HL-60/S4 (cell line): ENCODE measurements around the gene KRT83.
"Not testable (repeated sequence)": the region's sequence is repeated elsewhere in the genome, so short reads cannot be mapped to it uniquely, and the experiment has no call there.

Experiments used
- in situ Hi-C: fragments of 300-500 bp; cut with MboI; formaldehyde crosslinking; loops from 2 replicates; pipeline ENCODE4 v1.14.3; 2022; ENCODE audit warnings: low sequenced_read_pairs

Gene KRT83

GRCh38 chr12:52354200-52354599, 33.0 kb upstream of the KRT83 start:
- in situ Hi-C loops, result no loop called here

GRCh38 chr12:52353766-52354165, 32.6 kb upstream of the KRT83 start:
- in situ Hi-C loops, result no loop called here

GRCh38 chr12:52352951-52353350, 31.8 kb upstream of the KRT83 start:
- in situ Hi-C loops, result no loop called here

- in situ Hi-C loops, result no loop called here
These were observed 30.2 kb upstream of the KRT83 start for GRCh38 chr12:52351196-52352059.

GRCh38 chr12:52350786-52351185, 29.6 kb upstream of the KRT83 start:
- in situ Hi-C loops, result no loop called here

DNA sequence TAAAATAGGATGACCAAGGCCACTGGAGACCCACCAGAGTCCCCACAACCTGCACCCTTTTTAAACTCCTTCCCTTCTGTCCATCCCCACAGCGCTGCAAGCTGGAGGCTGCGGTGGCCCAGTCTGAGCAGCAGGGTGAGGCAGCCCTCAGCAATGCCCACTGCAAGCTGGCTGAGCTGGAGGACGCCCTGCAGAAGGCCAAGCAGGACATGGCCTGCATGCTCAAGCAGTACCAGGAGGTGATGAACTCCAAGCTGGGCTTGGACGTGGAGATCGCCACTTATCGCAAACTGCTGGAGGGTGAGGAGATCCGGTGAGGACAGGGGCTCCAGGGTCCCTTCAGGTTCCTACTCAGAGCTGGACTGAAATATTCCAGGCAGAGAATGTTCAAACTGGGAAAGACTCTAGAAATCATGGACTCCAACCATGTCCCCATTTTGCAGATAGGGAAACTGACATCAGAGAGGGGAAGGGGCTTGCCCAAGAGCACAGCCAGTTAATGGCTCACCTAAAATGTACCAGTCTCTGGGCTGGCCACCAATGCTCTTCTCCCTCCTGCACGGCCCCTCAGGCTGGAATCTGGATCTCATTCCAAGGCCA, 28.9 kb upstream of the KRT83 start:
- in situ Hi-C loops, result no loop called here

DNA sequence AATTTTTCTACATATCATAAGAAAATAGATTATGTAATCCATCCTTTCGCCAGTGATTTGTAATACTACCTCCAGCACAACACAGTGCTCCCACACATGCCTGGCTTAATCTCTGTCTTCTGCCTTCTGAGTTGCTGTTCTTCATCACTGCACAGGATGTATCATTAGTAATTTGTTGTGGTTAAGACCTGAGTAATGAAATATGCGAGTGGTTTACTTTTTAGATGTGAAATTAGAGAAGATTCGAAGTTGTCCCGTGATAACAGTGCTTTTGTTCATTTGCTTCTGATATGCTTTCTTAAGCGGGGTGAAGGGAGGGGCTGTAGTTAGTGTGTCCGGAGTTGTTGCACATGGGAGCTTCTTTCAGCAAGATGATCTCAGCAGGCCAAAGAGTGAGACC, 28.0 kb upstream of the KRT83 start:
- in situ Hi-C loops, result no loop called here

DNA sequence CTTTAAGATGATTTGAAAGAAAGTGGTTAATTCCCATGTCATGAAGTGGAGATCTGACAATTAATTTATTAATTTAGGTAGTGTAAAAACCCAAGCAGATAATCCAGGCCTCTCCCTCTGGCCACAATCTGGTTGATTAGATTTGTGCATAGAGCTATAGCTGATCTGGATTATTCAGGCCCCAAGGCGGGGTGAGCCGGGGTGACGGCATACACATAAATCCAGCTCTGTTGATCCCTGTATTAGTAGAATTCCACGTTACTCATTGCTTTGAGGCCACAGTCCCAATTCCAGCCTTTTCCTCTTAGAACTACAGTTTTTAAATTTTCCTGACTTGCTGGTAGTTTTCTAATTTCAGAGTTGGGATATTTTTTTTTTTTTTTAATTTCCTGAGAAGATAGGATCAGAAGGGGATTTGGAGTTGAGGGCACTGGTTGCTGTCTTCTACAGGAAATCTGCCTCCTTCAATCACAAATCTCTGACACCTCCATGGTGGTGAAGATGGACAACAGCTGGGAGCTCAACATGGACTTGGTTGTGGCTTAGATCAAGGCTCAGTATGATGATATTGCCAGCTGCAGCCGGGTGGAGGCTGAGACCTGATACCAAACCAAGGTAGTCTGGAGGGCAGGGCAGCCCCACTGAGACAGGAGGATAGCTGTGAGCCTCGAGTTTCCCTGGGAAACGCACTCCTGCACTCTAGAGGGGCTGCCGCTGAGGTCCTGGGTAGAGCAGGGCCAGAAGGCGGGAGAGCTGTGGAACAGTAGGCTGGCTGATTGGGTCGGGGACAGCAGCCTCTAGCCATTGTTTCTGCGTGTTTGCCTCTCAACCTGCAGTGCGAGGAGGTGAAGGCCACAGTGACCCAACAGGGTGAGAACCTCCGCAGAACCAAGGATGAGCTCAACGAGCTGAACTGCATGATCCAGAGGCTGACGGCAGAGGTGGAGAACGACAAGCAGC, 26.6 kb upstream of the KRT83 start:
- in situ Hi-C loops, result no loop called here

DNA sequence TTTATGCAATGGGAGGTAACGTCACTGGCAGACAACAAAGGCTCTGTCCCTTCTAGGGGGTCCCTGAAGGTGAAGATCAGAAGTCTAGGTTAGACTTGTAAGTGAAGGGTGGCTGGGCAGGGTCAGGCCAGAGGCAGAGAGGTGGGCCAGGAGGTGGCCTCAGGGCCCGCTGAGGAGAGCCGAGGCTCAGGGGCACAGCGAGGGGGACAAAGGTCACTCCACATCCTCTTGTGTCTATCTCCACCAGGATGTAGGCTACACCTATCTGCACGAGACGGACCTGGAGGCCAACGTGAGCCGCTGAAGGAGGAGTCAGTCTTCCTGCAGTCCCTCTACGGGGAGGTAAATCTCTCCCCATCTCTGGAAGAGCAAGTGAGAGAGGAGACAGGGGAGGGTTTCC, 25.8 kb upstream of the KRT83 start:
- in situ Hi-C loops, result no loop called here

GRCh38 chr12:52346593-52346992, 25.4 kb upstream of the KRT83 start:
- in situ Hi-C loops, result no loop called here

DNA sequence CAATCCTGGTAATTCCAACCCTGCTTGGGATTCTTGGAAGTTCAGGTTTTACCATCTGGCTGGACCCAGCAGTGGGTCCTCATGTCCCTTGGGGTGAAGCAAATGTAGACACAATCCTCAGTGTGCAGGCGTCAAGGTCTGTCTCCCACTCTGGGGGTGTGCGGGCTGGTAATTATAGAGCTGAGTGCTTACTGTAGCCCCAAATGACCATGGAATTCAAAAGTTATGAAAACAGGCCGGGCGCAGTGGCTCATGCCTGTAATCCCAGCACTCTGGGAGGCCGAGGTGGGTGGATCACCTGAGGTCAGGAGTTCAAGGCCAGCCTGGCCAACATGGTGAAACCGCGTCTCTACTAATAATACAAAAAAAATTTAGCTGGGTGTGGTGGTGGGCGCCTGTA, 23.8 kb upstream of the KRT83 start:
- in situ Hi-C loops, result not testable (repeated sequence)

DNA sequence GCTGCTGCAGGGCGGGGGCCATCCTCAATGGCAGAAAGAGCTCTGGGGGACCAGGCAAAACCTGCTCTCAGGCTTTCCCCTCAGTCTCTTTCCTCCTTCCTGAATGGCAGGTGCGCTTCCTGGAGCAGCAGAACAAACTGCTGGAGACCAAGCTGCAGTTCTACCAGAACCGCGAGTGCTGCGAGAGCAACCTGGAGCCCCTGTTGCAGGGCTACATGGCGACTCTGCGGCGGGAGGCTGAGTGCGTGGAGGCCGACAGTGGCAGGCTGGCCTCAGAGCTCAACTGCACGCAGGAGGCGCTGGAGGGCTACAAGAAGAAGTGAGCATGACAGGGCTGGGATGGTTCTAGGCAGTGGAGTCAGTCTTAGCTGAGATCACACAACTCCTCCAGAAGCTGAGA, 22.9 kb upstream of the KRT83 start:
- in situ Hi-C loops, result no loop called here

DNA sequence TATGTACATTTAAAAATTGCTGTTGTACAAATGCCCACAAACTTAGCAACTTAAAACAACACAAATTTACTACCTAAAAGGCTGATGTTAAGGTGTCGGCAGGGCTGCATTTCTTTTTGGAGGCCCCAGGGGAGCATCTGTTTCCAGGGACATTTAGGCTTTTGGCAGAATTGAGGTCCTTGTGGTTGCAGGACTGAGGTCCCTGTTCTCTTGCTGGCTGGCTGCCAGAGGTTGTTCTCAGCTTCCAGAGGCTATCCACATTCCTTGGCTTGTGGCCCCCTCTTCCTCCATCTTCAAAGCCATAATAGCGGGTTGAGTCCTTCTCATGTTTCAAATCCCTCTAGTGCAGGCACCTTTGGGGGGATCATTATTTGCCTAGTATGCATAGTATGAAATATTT, 22.4 kb upstream of the KRT83 start:
- in situ Hi-C loops, result no loop called here

DNA sequence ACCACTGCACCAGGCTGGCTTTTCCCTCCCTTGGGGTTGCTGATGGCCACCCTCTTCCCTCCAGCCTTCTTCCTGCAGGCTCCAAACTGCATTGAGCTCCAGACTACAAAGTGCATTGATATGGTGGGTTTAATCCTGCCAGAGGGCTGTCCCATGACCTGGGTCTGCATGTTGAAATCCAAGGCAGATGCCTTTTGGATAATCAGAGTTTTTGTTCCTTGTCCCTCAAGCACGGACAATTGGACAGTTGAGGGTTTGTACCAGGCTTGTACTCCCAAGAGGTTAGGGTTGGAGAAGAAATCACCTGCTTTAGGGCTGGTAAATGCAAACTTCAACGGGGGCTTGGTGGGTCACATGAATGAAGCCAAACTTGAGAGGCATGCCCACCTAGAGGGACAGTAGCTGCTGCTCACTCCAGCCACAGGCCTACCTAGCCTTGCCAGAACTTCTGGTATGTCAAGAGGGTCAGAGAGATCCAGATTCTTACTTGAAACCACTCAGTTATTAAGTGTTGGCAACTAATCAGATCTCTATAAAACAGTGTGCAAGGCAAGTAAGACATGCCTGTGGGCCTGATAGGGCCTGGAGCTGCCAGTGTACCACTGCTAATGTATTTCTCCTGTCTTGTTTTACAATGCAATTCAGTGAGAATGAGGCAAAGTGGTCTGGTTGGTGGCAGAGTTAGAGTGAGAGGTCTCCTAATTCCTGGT, 21.7 kb upstream of the KRT83 start:
- in situ Hi-C loops, result no loop called here

DNA sequence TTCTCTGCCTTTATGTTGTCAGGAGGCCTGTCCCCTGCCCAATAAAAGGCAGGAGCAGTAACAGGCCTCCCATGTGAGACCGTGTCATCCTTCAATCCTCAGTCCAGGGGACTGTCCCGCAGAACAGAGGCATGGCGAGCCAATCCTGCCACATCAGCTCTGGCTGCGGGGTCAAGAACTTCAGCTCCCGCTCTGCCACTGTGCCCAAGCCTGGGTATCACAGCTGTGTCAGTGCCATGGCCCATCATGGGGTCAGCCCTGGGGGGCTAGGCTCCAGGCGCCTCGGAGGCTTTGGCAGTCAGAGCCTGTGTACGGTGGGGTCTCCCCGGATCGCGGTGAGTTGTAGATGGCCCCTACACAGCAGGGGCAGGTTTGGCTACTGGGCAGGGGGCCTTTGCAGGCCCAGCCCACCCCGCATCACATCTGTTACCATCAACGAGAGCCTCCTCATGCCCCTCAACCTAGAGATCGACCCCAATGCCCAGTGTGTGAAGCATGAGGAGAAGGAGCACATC, 19.9 kb upstream of the KRT83 start:
- in situ Hi-C loops, result no loop called here

- in situ Hi-C loops, result no loop called here
These were observed 17.2 kb upstream of the KRT83 start for GRCh38 chr12:52338241-52338960.

DNA sequence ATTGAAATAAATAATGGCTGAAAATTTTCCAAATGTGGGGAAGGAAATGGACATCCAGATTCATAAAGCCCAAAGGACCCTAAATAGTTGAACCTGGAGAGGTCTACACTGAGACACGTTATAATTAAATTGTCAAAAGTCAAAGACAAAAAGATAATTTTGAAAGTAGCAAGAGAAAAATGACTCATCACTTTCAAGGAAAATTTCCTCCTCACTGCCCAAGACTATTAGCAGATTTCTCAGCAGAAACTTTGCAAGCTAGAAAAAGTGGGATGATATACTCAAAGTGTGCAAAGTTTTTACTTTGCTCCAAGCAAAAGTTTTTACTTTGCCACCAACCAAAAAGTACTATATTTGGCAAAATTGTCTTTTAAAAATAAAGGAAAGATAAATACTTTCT, 15.9 kb upstream of the KRT83 start:
- in situ Hi-C loops, result no loop called here

- in situ Hi-C loops, result no loop called here
These were observed 15.4 kb upstream of the KRT83 start for GRCh38 chr12:52336641-52337040.

DNA sequence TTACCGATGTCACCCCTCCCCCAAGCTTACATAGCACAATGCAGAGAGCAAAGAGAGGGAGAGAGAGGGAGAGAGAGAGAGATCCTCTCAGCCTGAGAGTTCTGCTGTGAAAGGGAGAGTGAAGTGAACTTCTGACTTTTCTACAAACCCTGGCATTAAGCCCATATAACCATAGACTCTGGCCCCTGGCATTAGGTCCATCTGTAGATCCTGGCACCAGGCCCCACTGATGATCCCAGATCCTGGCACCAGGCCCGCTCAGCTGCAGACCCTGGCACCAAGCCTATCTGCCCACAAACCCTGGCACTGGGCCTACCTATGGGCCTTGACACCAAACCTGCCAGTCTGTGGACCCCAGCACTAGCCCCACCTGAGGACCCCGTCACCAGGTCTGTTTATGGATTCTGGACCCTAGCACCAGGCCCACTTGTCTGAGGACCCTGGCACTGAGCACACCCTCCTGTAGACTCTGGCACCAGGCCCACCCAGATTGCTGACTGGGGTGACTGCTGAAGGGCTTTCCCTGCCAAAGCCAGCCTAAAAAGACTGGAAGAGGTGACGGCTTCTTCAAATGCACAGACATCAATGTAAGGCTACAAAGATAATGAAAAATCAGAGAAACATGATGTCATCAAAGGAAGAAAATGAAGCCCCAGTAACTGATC, 14.5 kb upstream of the KRT83 start:
- in situ Hi-C loops, result no loop called here
